ENCODE results near the gene EIF3I. TPM values are rescaled to one million over a fixed set of nuclear protein-coding genes. Genes with fewer than 3 reads are reported as not detected.
A peak's percentile ranks its signal among the peaks of the same experiment; 100 is the strongest.
"Not testable (repeated sequence)": the region's sequence is repeated elsewhere in the genome, so short reads cannot be mapped to it uniquely, and the experiment has no call there.

Gene EIF3I
- total RNA-seq, 1 experiment from 2014 or later: 296 TPM

GRCh38 chr1:32231843-32232432, 9.7 kb downstream of the EIF3I start:
- no peak for DNase-seq (ENCODE audit: low read depth)

GRCh38 chr1:32232558-32233304, 10.5 kb downstream of the EIF3I start:
- DNase-seq (ENCODE audit: low read depth): no peak

GRCh38 chr1:32234792-32235191, 12.6 kb downstream of the EIF3I start:
- DNase-seq (ENCODE audit: low read depth): no peak

GRCh38 chr1:32239337-32239736, 17.1 kb downstream of the EIF3I start:
- no peak for DNase-seq (ENCODE audit: low read depth)

- DNase-seq (ENCODE audit: low read depth): no peak
Measured at GRCh38 chr1:32239790-32240139, 17.6 kb downstream of the EIF3I start.

- peak; percentile 44 for DNase-seq (ENCODE audit: low read depth)
Measured at GRCh38 chr1:32240140-32240951, 18.1 kb downstream of the EIF3I start.

- peak; percentile 71 for DNase-seq (ENCODE audit: low read depth)
Measured at GRCh38 chr1:32241001-32241763, 19.0 kb downstream of the EIF3I start.

GRCh38 chr1:32242341-32242851, 20.2 kb downstream of the EIF3I start:
- no peak for DNase-seq (ENCODE audit: low read depth)

- DNase-seq (ENCODE audit: low read depth): no peak
Measured at GRCh38 chr1:32246888-32247273, 24.7 kb downstream of the EIF3I start, which contains the start of gene FAM167B. Gene FAM167B, plus strand, starts transcription at chr1:32247222. Its CDS starts 200 bp downstream, at chr1:32247422.

- DNase-seq (ENCODE audit: low read depth): no peak
Measured at GRCh38 chr1:32247452-32247851, 25.2 kb downstream of the EIF3I start.

- DNase-seq (ENCODE audit: low read depth): peak; percentile 51
Measured at GRCh38 chr1:32247983-32248889, 26.0 kb downstream of the EIF3I start.

GRCh38 chr1:32249831-32250525, 27.8 kb downstream of the EIF3I start:
- no peak for DNase-seq (ENCODE audit: low read depth)

- no peak for DNase-seq (ENCODE audit: low read depth)
Measured at GRCh38 chr1:32250893-32251716, 28.9 kb downstream of the EIF3I start, which contains the start of gene LCK. Gene LCK, plus strand, starts transcription at chr1:32251265. Its CDS starts 23,065 bp downstream, at chr1:32274330.

GRCh38 chr1:32255072-32256071, 33.2 kb downstream of the EIF3I start:
- no peak for DNase-seq (ENCODE audit: low read depth)

GRCh38 chr1:32256473-32257226, 34.4 kb downstream of the EIF3I start:
- no peak for DNase-seq (ENCODE audit: low read depth)

- DNase-seq (ENCODE audit: low read depth): no peak
Measured at GRCh38 chr1:32257227-32257508, 35.0 kb downstream of the EIF3I start.

- not testable (repeated sequence) for DNase-seq (ENCODE audit: low read depth)
Measured at GRCh38 chr1:32263236-32263593, 41.0 kb downstream of the EIF3I start.
